T-cell (primary cell): Measurements from ENCODE around the gene AP3S1. TPM values are rescaled to one million over a fixed set of nuclear protein-coding genes. Genes with fewer than 3 reads are reported as not detected.

ENCODE experiments used
- ATAC-seq, 4 experiments: fragments of 200-7000 bp in 3 of 4; fragments of 150-1000 bp in 1 of 4; cut with Tn5 transposase; replicated peaks in 1 of 4; 1 replicate in 3 of 4; 2 replicates in 1 of 4; pipeline ENCODE4 v1.10.0; 2021; ENCODE audit warnings: moderate library complexity in 3 of 4, mild to moderate bottlenecking in 2 of 4, moderate number of reproducible peaks in 1 of 4
- CTCF ChIA-PET, 2 donors: fragments of 300-600 bp; sonication (Branson Sonifier 250); formaldehyde crosslinking; loops; one replicate each; lab custom pipeline; 2022; ENCODE audit warnings: antibody characterized with exemption in 2 of 2; lab: Charles Lee
- POLR2A ChIA-PET, 2 donors: fragments of 300-600 bp; sonication (Branson Sonifier 250); formaldehyde crosslinking; loops; one replicate each; lab custom pipeline; 2022; ENCODE audit warnings: antibody characterized with exemption in 2 of 2; lab: Charles Lee
- DNase-seq, 35 experiments: peaks; one replicate each; pipeline versions ENCODE4 v3.0.0 to v3.0.0-alpha.2; 2013 to 2023
- H3K27ac ChIP-seq: one replicate; pipeline ENCODE4 v1.5.1; 2013; ENCODE audit warnings: low read length
- H3K27me3 ChIP-seq, 2 experiments: replicated peaks in 1 of 2; 1 replicate in 1 of 2; 2 replicates in 1 of 2; pipeline versions ENCODE4 v1.6.1 to v1.7.0; 2013; ENCODE audit warnings: low read length in 1 of 2, mixed read lengths in 1 of 2; ENCODE audit not compliant: control insufficient read depth in 2 of 2, insufficient read depth in 2 of 2; ENCODE audit errors: extremely low read depth in 1 of 2
- H3K36me3 ChIP-seq, 2 donors: 1 replicate in 1 of 2; 2 replicates in 1 of 2; pipeline versions ENCODE4 v1.6.1 to v1.7.0; 2013; ENCODE audit warnings: low read length in 1 of 2; ENCODE audit not compliant: control insufficient read depth in 2 of 2, insufficient read depth in 1 of 2; ENCODE audit errors: extremely low read depth in 1 of 2
- H3K4me1 ChIP-seq, 2 experiments: 1 replicate in 1 of 2; 2 replicates in 1 of 2; pipeline versions ENCODE4 v1.6.1 to v1.7.0; 2013; ENCODE audit warnings: low read length in 2 of 2, mixed read lengths in 1 of 2; ENCODE audit not compliant: insufficient read depth in 2 of 2, control insufficient read depth in 1 of 2; ENCODE audit errors: extremely low read depth in 1 of 2
- H3K4me3 ChIP-seq, 2 donors: 1 replicate in 1 of 2; 2 replicates in 1 of 2; pipeline versions ENCODE4 v1.5.1 to v1.7.0; 2013; ENCODE audit warnings: mild to moderate bottlenecking in 2 of 2, low read length in 1 of 2, moderate library complexity in 1 of 2; ENCODE audit not compliant: control insufficient read depth in 1 of 2; ENCODE audit errors: extremely low read depth in 1 of 2
- H3K9me3 ChIP-seq: 2 replicates; pipeline ENCODE4 v1.7.0; 2013
- H3K27ac Mint-ChIP-seq, 2 donors: one replicate each; pipeline ENCODE4 v1.8.0; 2020 to 2021; ENCODE audit warnings: mild to moderate bottlenecking in 2 of 2, mixed read lengths in 2 of 2
- H3K27me3 Mint-ChIP-seq, 2 donors: one replicate each; pipeline ENCODE4 v1.8.0; 2021 to 2022; ENCODE audit warnings: mixed read lengths in 2 of 2
- H3K36me3 Mint-ChIP-seq: one replicate; pipeline ENCODE4 v1.8.0; 2021; ENCODE audit warnings: mixed read lengths
- H3K4me1 Mint-ChIP-seq, 3 donors: one replicate each; pipeline ENCODE4 v1.8.0; 2020 to 2022; ENCODE audit warnings: mixed read lengths in 3 of 3, mild to moderate bottlenecking in 1 of 3
- H3K4me3 Mint-ChIP-seq, 3 donors: one replicate each; pipeline ENCODE4 v1.8.0; 2020 to 2022; ENCODE audit warnings: mild to moderate bottlenecking in 3 of 3, mixed read lengths in 3 of 3, moderate library complexity in 3 of 3
- H3K9me3 Mint-ChIP-seq, 3 donors: one replicate each; pipeline ENCODE4 v1.8.0; 2020 to 2022; ENCODE audit warnings: mixed read lengths in 3 of 3
- WGBS: methylation state at CpG from one replicate; pipeline ENCODE4 v1.1.5; 2013; ENCODE audit warnings: missing lambda C conversion rate; ENCODE audit not compliant: insufficient coverage; 5-methylcytosine and 5-hydroxymethylcytosine counted together
- total RNA-seq, 35 experiments: library from RNA in 6 of 35; stranded (reverse) in 6 of 35; fragments of 120-200 nt in 1 of 35; gene quantifications; one replicate each; pipeline versions ENCODE4 v1.2.1 to v1.2.4 and lab custom pipeline; 2013 to 2026

The AP3S1 gene
- total RNA-seq, 5 donors from 2014 or later (not counting 1 experiment from before 2014, with no cell fraction given): 36.4 to 44.2 (median 39.2) TPM

GRCh38 chr5:115829913-115830312 lies 11.8 kb upstream of the AP3S1 start:
- POLR2A ChIA-PET: interaction anchor here in 1 of 2 donors (0.6 kb wide), 1 partner anchor 112 kb away, joined by 4 read pairs; no protein-coding TSS in a partner anchor
- ATAC-seq: no peak

GRCh38 chr5:115831163-115831768 lies 10.5 kb upstream of the AP3S1 start:
- Histone ChIP-seq H3K4me1 (no peaks in the 10 kb centered on the region), H3K27me3 (no peaks in the 10 kb centered on the region), H3K9me3 (no peaks in the 10 kb centered on the region), H3K36me3 (peaks cover 0 to 66% of the 10 kb centered on the region in 2 donors), H3K4me3 (no peak overlapping the region), H3K27ac (no peak overlapping the region)
- Mint-ChIP-seq H3K27ac (peak overlapping the region in 1 of 2 donors; percentile 4), H3K9me3 (peaks cover 0 to 7% (median 6%) of the 10 kb centered on the region in 3 donors), H3K36me3 (peaks cover 58% of the 10 kb centered on the region), H3K4me1 (peaks cover 9 to 21% (median 10%) of the 10 kb centered on the region in 3 donors), H3K27me3 (no peaks in the 10 kb centered on the region), H3K4me3 (no peak overlapping the region)
- no CpG with 5 or more reads among the region's 2 CpGs for WGBS
- ATAC-seq (peak in 3 of 4 experiments; percentile 33 to 61 (median 55)), DNase-seq (peak in 5 of 35 experiments; percentile 15 to 64 (median 20))
- POLR2A ChIA-PET: no interaction called here
- CTCF ChIA-PET: interaction anchor here (0.6 to 1.2 kb wide), 7 partner anchors 9 to 205 kb away, joined by 3 to 4 read pairs (median 4); partner anchors contain the start of genes AP3S1 (in 1 of the 2) and ATG12 (in 1 of the 2)

More at GRCh38 chr5:115829913-115830312, 11.8 kb upstream of the AP3S1 start:
- peaks cover 8 to 11% (median 10%) of the 10 kb centered on the region in 3 donors for H3K9me3 Mint-ChIP-seq
- no peak for DNase-seq
- peaks cover 7 to 15% (median 9%) of the 10 kb centered on the region in 3 donors for H3K4me1 Mint-ChIP-seq
- H3K27me3 Mint-ChIP-seq: no peaks in the 10 kb centered on the region
- peaks cover 48% of the 10 kb centered on the region for H3K36me3 Mint-ChIP-seq
- Histone ChIP-seq H3K9me3 (no peaks in the 10 kb centered on the region), H3K4me1 (no peaks in the 10 kb centered on the region), H3K4me3 (no peak overlapping the region), H3K27me3 (peaks cover 0 to 2% of the 10 kb centered on the region in 2 experiments), H3K36me3 (peaks cover 0 to 53% of the 10 kb centered on the region in 2 donors), H3K27ac (no peak overlapping the region)
- no peak overlapping the region for H3K4me3 Mint-ChIP-seq
- CTCF ChIA-PET: interaction anchor here in 1 of 2 donors (1.4 kb wide), 1 partner anchor 205 kb away, joined by 9 read pairs; no protein-coding TSS in a partner anchor
- H3K27ac Mint-ChIP-seq: no peak overlapping the region
- WGBS: 93% methylated on average over 2 of the region's 5 CpGs

GRCh38 chr5:115835481-115835880 lies 6.3 kb upstream of the AP3S1 start:
- POLR2A ChIA-PET: no interaction called here
- H3K27me3 ChIP-seq: no peaks in the 10 kb centered on the region
- DNase-seq: no peak
- WGBS: 96% methylated on average over 3 of the region's 4 CpGs
- no peak for ATAC-seq
- peaks cover 0 to 56% of the 10 kb centered on the region in 2 donors for H3K36me3 ChIP-seq
- no peaks in the 10 kb centered on the region for H3K9me3 Mint-ChIP-seq
- peaks cover 44 to 57% (median 49%) of the 10 kb centered on the region in 3 donors for H3K4me1 Mint-ChIP-seq
- no peak overlapping the region for H3K27ac ChIP-seq
- no peaks in the 10 kb centered on the region for H3K27me3 Mint-ChIP-seq
- H3K9me3 ChIP-seq: no peaks in the 10 kb centered on the region
- H3K27ac Mint-ChIP-seq: no peak overlapping the region
- peaks cover 44% of the 10 kb centered on the region for H3K36me3 Mint-ChIP-seq
- peaks cover 12% of the 10 kb centered on the region in 2 experiments for H3K4me1 ChIP-seq
- CTCF ChIA-PET: interaction anchor here in 1 of 2 donors (0.6 kb wide), 1 partner anchor 287 kb away, joined by 4 read pairs; no protein-coding TSS in a partner anchor
- H3K4me3 ChIP-seq: no peak overlapping the region
- H3K4me3 Mint-ChIP-seq: no peak overlapping the region

GRCh38 chr5:115838885-115839518 lies 2.7 kb upstream of the AP3S1 start:
- peak overlapping the region; percentile 96 to 99 (median 99) for H3K4me3 Mint-ChIP-seq
- peaks cover 27% of the 10 kb centered on the region for H3K36me3 Mint-ChIP-seq
- H3K27ac ChIP-seq: peak overlapping the region; percentile 14
- peak overlapping the region; percentile 1 to 5 for H3K4me3 ChIP-seq
- ChIA-PET POLR2A (interaction anchor here in 1 of 2 donors (0.6 to 0.7 kb wide), 2 partner anchors 12 to 213 kb away, joined by 4 to 8 read pairs; partner anchors contain the start of gene TMED7), CTCF (interaction anchor here (0.5 to 2.6 kb wide), 17 partner anchors 14 to 1434 kb away, joined by 3 to 14 read pairs (median 4); no protein-coding TSS in a partner anchor)
- WGBS: 8% methylated on average over 5 of the region's 10 CpGs
- peaks cover 60 to 66% (median 61%) of the 10 kb centered on the region in 3 donors for H3K4me1 Mint-ChIP-seq
- no peaks in the 10 kb centered on the region for H3K9me3 ChIP-seq
- peak overlapping the region; percentile 71 to 88 for H3K27ac Mint-ChIP-seq
- no peaks in the 10 kb centered on the region for H3K27me3 Mint-ChIP-seq
- H3K36me3 ChIP-seq: peaks cover 0 to 33% of the 10 kb centered on the region in 2 donors
- H3K4me1 ChIP-seq: peaks cover 13 to 17% of the 10 kb centered on the region in 2 experiments
- H3K9me3 Mint-ChIP-seq: no peaks in the 10 kb centered on the region
- ATAC-seq (peak in 3 of 4 experiments; percentile 7 to 22 (median 10)), DNase-seq (peak in 12 of 35 experiments; percentile 9 to 76 (median 17))
- no peaks in the 10 kb centered on the region for H3K27me3 ChIP-seq

GRCh38 chr5:115840873-115841272 lies 862 bp upstream of the AP3S1 start:
- peaks cover 0 to 16% of the 10 kb centered on the region in 2 donors for H3K36me3 ChIP-seq
- DNase-seq: peak in 1 of 35 experiments; percentile 19
- no peak for ATAC-seq
- H3K36me3 Mint-ChIP-seq: peaks cover 12% of the 10 kb centered on the region
- ChIA-PET CTCF (interaction anchor here (0.6 to 2.6 kb wide), 10 partner anchors 9 to 545 kb away, joined by 3 to 14 read pairs (median 4); partner anchors contain the start of gene CCDC112 (in 1 of the 2)), POLR2A (interaction anchor here (0.5 to 1.6 kb wide), 5 partner anchors 89 to 529 kb away, joined by 3 to 7 read pairs (median 4); no protein-coding TSS in a partner anchor)
- H3K9me3 Mint-ChIP-seq: no peaks in the 10 kb centered on the region
- peaks cover 13 to 17% of the 10 kb centered on the region in 2 experiments for H3K4me1 ChIP-seq
- 0% methylated on average over 1 of the region's 5 CpGs for WGBS
- peak overlapping the region; percentile 94 to 100 for H3K27ac Mint-ChIP-seq
- peak overlapping the region; percentile 92 for H3K27ac ChIP-seq
- H3K4me1 Mint-ChIP-seq: peaks cover 69 to 73% (median 72%) of the 10 kb centered on the region in 3 donors
- no peaks in the 10 kb centered on the region for H3K27me3 Mint-ChIP-seq
- H3K9me3 ChIP-seq: no peaks in the 10 kb centered on the region
- H3K4me3 ChIP-seq: peak overlapping the region; percentile 76 to 90
- no peaks in the 10 kb centered on the region for H3K27me3 ChIP-seq
- peak overlapping the region; percentile 96 to 99 (median 99) for H3K4me3 Mint-ChIP-seq
